GM23248 (cell line): ENCODE data around the gene LMF1.

Experiments used
- EZH2 ChIP-seq: fragments of 200-600 bp; sonication (generic); IDR thresholded peaks from 2 replicates; pipeline ENCODE4 v1.6.1; 2018; ENCODE audit warnings: antibody characterized with exemption, mild to moderate bottlenecking; ENCODE audit not compliant: insufficient read depth, poor library complexity, severe bottlenecking
- EZH2phosphoT487 ChIP-seq: fragments of 200-600 bp; sonication (generic); IDR thresholded peaks from 2 replicates; pipeline ENCODE4 v1.6.1; 2018; ENCODE audit warnings: antibody characterized with exemption, moderate library complexity, mild to moderate bottlenecking, low read depth; ENCODE audit not compliant: insufficient read depth

DNA sequence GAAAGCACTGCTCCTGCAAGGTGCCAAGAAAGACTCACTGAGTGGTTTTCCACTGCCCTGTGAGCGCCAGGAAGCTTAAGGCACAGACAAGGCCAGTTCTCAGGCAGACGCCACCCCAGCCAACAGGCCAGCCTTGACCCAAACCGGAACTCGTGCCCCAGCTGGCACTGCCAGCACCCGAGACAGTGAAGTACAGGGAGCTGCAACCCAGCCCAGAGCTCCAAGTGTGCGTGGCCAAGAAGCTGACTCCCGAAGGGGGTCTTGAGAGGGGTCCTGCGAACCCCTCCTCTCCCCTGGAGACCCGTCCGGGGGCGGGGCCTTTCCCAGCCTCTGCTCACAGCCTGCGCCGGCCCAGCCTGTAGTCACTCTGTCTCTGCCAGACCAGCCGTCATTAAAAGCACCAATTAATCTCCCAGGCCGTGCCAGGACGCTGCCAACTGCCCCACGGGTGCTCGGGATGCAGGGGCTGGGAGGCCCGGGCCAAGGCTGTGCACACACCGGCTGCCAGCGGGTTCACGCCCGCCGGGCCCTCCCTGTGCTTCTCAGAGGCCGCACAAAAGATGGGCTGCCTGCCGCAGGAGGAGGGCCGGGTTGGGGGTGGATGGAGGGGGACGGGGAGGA lies 6.4 kb upstream of the LMF1 start:
- TF ChIP-seq EZH2 (no peak), EZH2phosphoT487 (no peak)
